GM12872 (cell line): ENCODE results near the gene ELK3.

Experiments used
- TF ChIP-seq, protein P1 (sequence below): IDR thresholded peaks from 3 replicates; pipeline ENCODE4 v1.5.1; 2011; ENCODE audit warnings: low read depth, mild to moderate bottlenecking, low read length, moderate library complexity; ENCODE audit not compliant: insufficient read depth

ELK3 gene

DNA sequence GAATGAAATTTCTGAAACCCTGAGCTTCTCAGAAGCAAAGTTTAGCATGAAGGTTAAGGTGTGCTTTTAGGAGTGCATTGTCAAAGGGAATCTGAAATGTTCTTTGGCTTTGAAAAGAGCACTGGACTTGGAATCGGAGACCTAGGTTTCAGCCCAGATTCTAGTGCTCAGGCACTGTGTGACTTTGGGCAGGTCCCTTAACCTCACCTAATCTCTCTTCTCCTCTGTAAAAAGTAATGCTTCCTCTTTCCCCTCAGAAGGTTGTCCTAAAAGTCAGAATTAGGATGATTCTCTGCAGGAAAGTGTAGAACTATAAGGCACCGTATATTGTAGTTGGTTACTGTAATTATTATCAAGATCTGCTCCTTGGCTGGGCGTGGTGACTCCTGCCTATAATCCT lies 38.0 kb upstream of the ELK3 start:
- TF ChIP-seq, protein P1, sequence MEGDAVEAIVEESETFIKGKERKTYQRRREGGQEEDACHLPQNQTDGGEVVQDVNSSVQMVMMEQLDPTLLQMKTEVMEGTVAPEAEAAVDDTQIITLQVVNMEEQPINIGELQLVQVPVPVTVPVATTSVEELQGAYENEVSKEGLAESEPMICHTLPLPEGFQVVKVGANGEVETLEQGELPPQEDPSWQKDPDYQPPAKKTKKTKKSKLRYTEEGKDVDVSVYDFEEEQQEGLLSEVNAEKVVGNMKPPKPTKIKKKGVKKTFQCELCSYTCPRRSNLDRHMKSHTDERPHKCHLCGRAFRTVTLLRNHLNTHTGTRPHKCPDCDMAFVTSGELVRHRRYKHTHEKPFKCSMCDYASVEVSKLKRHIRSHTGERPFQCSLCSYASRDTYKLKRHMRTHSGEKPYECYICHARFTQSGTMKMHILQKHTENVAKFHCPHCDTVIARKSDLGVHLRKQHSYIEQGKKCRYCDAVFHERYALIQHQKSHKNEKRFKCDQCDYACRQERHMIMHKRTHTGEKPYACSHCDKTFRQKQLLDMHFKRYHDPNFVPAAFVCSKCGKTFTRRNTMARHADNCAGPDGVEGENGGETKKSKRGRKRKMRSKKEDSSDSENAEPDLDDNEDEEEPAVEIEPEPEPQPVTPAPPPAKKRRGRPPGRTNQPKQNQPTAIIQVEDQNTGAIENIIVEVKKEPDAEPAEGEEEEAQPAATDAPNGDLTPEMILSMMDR, result no peak

DNA sequence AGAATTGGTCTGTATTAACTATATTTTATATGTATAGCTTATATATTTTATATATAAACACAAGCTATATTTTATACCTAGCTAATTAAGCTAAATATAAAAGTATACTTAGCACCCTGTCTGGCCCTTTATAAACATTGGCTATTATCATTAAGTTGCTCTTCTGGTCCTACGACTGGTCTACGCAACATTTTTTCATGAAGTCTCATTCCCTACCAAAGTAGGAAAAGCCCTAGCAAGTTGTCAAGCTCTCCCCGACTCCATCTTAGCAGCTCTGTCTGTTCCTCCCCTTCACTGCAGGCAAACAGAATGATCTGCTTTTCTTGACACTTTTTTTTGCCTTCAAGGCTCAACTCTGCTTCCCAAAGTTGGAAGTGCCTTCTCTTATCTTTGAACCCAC lies 36.7 kb upstream of the ELK3 start:
- TF ChIP-seq, protein P1, result no peak

DNA sequence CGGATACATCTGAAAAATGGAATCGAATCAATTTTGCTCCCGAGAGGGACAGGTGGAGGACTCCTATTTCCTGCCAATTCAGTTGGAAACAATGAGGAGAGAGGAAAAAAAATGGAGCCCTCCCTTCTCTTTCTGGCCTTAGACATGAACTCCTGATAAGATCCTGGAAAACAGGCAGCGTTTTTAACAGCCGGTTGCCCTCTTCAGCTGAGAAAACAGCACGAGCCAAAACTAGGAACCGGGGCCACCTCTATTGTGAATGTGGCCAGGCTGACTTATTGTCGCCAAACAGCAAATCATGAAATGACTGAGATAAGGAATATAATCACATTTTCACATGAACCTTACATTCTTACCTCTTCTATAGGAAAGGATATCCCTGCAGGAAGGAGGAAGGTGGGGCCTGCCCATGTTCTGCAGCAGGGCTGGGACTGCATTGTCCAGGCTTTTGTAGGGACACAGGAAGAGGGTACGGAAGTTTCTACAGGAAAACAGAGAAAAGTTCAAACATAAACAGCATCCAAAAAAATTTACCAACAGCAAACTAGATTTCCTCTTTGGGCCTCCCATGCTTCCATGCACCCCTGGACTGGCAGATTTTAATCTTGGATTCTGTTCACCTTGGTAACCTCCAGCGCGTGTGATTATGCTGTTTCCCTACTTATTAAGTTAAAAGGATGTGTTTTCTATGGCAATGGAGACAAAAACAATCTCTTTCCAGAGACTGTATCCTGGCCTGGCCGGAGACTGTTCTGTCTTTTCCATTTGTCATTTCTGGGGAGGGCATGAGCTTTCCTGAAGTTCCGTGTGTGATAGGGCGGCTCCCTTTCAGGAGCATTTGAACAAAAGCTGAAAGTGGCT lies 29.0 kb upstream of the ELK3 start:
- TF ChIP-seq, protein P1, result no peak

DNA sequence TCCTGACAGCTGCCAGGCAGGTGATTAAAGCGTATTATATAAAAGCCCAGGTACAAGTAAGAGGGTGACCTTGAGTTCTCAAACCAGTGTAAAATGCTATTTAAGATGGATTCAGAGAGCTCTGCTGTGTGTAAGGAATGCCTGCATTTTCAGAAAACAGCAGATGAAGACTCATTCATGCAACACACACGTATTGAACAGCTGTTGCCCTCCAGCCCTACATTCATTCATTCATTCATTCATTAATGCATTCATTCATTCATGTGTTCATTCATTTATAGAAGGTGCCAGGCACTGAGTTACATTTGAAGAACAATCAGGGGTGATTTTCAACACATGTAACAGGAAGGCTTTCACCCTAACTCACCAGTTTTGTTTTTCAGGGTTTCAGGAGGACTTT lies 27.4 kb upstream of the ELK3 start:
- TF ChIP-seq, protein P1, result no peak

DNA sequence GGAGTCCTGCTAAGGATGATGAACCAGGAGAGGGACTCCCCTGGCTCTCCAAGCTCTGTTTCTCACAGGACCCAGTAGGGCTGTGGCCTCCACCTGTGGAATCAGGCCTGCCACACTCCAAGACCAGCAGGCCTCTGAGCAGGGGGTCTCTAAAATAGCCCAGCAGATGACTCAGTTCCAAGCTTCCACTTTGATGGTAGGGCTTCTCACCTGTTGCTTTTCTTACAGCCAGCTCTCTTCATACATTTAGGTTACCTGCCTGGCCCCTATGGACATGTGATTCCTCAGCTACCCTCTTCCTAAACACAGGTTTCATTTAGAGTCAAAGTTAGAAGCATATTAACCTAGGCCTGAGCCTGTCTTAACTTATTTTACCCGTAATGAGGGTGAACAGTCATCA lies 26.7 kb upstream of the ELK3 start:
- TF ChIP-seq, protein P1, result no peak

DNA sequence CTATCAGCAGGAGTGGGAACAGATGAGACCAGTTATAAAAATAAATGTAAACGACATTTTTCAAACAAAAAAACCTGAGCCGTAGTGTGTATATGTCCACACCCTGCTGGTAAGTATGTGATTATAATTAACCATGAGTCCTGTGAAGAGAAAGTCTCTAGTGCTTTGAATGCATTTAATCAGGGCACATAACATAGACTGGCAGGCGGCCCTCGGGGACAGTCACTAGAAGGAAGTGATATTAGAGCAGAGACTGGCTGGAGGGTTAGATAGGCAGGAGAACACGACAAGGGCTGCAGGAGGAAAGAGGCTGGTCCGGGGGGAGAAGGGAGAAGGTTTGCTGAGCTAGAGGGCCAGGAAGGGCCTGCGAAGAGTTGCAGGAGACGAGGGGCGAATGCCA lies 23.8 kb upstream of the ELK3 start:
- TF ChIP-seq, protein P1, result no peak

DNA sequence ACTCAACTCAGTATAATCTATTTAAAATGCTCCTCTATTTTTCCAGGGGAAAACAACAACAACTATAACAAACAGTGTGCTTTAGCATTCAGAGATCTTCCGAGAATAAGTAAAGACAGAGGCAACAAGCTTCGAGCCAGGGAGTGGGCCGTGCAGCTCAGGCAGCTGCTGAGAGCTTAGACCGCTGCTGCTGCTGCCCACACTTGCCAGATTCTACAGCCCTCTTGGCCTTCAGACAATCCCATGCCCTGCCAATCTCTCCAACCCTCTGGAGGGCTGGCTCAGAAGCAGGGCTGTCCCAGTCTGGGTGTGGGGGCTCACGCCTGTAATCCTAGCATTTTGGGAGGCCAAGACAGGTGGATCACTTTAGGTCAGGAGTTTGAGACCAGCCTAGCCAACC lies 23.4 kb upstream of the ELK3 start:
- TF ChIP-seq, protein P1, result no peak
